22Rv1 (cell line): ENCODE results near the gene SLC27A1.
"Not testable (repeated sequence)": the region's sequence is repeated elsewhere in the genome, so short reads cannot be mapped to it uniquely, and the experiment has no call there.

Source experiments
- CTCF ChIP-seq: fragments of 450-650 bp; IDR thresholded peaks from 2 replicates; pipeline ENCODE4 v1.5.1; 2017; ENCODE audit warnings: mild to moderate bottlenecking
- ZFX ChIP-seq: fragments of 450-650 bp; IDR thresholded peaks from 2 replicates; pipeline ENCODE4 v1.6.1; 2017; ENCODE audit warnings: antibody characterized with exemption, borderline replicate concordance

- not testable (repeated sequence) for TF ChIP-seq CTCF, ZFX
Observed at GRCh38 chr19:17499025-17499424, 28.7 kb downstream of the SLC27A1 start.
